Posterior cingulate gyrus (tissue), 11 donors: Measurements from ENCODE around the gene MFSD11.
A peak's percentile ranks its signal among the peaks of the same experiment; 100 is the strongest.
"Not testable (repeated sequence)": the region's sequence is repeated elsewhere in the genome, so short reads cannot be mapped to it uniquely, and the experiment has no call there.

Experiments used
- DNase-seq, 10 donors: peaks; one replicate each; pipeline versions ENCODE4 v3.0.0 to v3.0.0-alpha.2; 2020 to 2021; ENCODE audit warnings: mixed read lengths in 3 of 10
- intact Hi-C: fragments of 100-400 bp; cut with DNase I; formaldehyde crosslinking; loops from one replicate; pipeline ENCODE4 v1.15.1; 2023

The MFSD11 gene

GRCh38 chr17:76723812-76724211, 14.1 kb upstream of the MFSD11 start:
- intact Hi-C loops, result no loop called here
- DNase-seq, result no peak

GRCh38 chr17:76725580-76726230, 12.2 kb upstream of the MFSD11 start:
- intact Hi-C loops, result loop anchor here (1.0 to 5.0 kb wide), 2 partner anchors 12 to 53 kb away; partner anchors contain the start of gene SRSF2
- DNase-seq, result peak in 9 of 10 donors; percentile 29 to 94 (median 53)

GRCh38 chr17:76726231-76726775, 11.6 kb upstream of the MFSD11 start, which contains the start of gene JMJD6:
Gene JMJD6 (minus strand): TSS chr17:76726606. CDS start chr17:76726475, 131 bp downstream.
- intact Hi-C loops, result loop anchor here (1.0 to 5.0 kb wide), 2 partner anchors 11 to 54 kb away; partner anchors contain the start of gene SRSF2

GRCh38 chr17:76726776-76727718, 10.9 kb upstream of the MFSD11 start, which contains the start of gene METTL23:
Gene METTL23 (plus strand): TSS chr17:76726839. CDS start chr17:76729711, 2,872 bp downstream.
- intact Hi-C loops, result loop anchor here (1.0 to 5.0 kb wide), 2 partner anchors 10 to 55 kb away; partner anchors contain the start of gene SRSF2
- peak in 8 of 10 donors; percentile 47 to 88 (median 66) for DNase-seq

More at GRCh38 chr17:76726231-76726775, 11.6 kb upstream of the MFSD11 start, which contains the start of gene JMJD6:
- peak; percentile 93 to 99 (median 97) for DNase-seq

GRCh38 chr17:76727745-76728456, 10.0 kb upstream of the MFSD11 start:
- DNase-seq, result peak in 1 of 10 donors; percentile 82

GRCh38 chr17:76731800-76732733, 5.9 kb upstream of the MFSD11 start:
- DNase-seq, intact Hi-C loops: not testable (repeated sequence)

More at GRCh38 chr17:76727745-76728456, 10.0 kb upstream of the MFSD11 start:
- intact Hi-C loops, result loop anchor here (5.0 kb wide), 1 partner anchor 56 kb away; no protein-coding TSS in a partner anchor

GRCh38 chr17:76732734-76733617, 4.9 kb upstream of the MFSD11 start:
- no peak for DNase-seq
- intact Hi-C loops, result no loop called here

GRCh38 chr17:76733618-76733957, 4.3 kb upstream of the MFSD11 start:
- intact Hi-C loops, result no loop called here
- no peak for DNase-seq

GRCh38 chr17:76734080-76734840, 3.7 kb upstream of the MFSD11 start:
- intact Hi-C loops, result no loop called here
- DNase-seq, result no peak

GRCh38 chr17:76735006-76735405, 2.9 kb upstream of the MFSD11 start:
- intact Hi-C loops, result no loop called here
- DNase-seq, result no peak

- intact Hi-C loops, result no loop called here
- no peak for DNase-seq
Observed at GRCh38 chr17:76735586-76736348, 2.2 kb upstream of the MFSD11 start.

GRCh38 chr17:76736349-76737081, 1.4 kb upstream of the MFSD11 start:
- peak; percentile 59 to 95 (median 71) for DNase-seq
- intact Hi-C loops, result loop anchor here (1.0 kb wide), 1 partner anchor 10 kb away; the partner anchor contains the start of genes JMJD6 and METTL23

- DNase-seq, result peak; percentile 97 to 100 (median 98)
- intact Hi-C loops, result loop anchor here (1.0 kb wide), 1 partner anchor 11 kb away; the partner anchor contains the start of genes JMJD6 and METTL23
Observed at GRCh38 chr17:76737082-76737675, 740 bp upstream of the MFSD11 start, which contains the start of gene SRSF2. Gene SRSF2 (minus strand): TSS chr17:76737331. CDS start chr17:76737160, 171 bp downstream.

- intact Hi-C loops, result no loop called here
- no peak for DNase-seq
Observed at GRCh38 chr17:76738468-76738850, 540 bp downstream of the MFSD11 start.

GRCh38 chr17:76739568-76740115, 1.7 kb downstream of the MFSD11 start:
- DNase-seq, intact Hi-C loops: not testable (repeated sequence)
